Body of pancreas (tissue), 4 donors: ENCODE data around the gene INCENP.

Experiments
- POLR2A ChIP-seq, 3 donors: fragments of 450-650 bp; IDR thresholded peaks; one replicate each; pipeline ENCODE4 v1.6.1; 2016; ENCODE audit warnings: antibody characterized with exemption in 3 of 3, mild to moderate bottlenecking in 2 of 3
- TF ChIP-seq, protein P1 (sequence below), 7 experiments: fragments of 450-650 bp in 4 of 7; fragments of 200-600 bp in 3 of 7; sonication (generic) in 3 of 7; IDR thresholded peaks; one replicate each; pipeline ENCODE4 v1.5.1; 2016 to 2019; ENCODE audit warnings: antibody characterized with exemption in 7 of 7

DNA sequence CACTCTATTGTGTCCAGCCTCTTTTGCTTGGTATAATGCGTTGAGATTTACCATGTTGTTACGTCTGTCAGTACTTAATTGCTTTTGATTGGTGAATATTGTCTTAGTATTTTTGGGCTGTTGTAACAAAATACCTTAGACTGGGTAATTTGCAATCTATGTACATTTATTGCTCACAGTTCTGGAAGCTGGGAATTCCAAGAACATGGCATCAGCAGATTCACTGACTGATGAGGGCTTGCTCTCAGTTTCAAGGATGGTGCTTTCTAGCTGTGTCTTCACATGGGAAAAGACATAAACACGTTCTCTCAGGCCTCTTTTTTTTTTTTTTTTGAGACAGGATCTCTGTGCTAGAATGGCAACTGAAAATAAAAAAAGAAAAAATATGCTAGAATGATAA, 46.7 kb upstream of the INCENP start:
- TF ChIP-seq, protein P1, sequence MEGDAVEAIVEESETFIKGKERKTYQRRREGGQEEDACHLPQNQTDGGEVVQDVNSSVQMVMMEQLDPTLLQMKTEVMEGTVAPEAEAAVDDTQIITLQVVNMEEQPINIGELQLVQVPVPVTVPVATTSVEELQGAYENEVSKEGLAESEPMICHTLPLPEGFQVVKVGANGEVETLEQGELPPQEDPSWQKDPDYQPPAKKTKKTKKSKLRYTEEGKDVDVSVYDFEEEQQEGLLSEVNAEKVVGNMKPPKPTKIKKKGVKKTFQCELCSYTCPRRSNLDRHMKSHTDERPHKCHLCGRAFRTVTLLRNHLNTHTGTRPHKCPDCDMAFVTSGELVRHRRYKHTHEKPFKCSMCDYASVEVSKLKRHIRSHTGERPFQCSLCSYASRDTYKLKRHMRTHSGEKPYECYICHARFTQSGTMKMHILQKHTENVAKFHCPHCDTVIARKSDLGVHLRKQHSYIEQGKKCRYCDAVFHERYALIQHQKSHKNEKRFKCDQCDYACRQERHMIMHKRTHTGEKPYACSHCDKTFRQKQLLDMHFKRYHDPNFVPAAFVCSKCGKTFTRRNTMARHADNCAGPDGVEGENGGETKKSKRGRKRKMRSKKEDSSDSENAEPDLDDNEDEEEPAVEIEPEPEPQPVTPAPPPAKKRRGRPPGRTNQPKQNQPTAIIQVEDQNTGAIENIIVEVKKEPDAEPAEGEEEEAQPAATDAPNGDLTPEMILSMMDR (IDR thresholded peaks at IDR 0.05): no peak
- no peak for TF ChIP-seq POLR2A (IDR thresholded peaks at IDR 0.05)
